GM08714 (cell line): ENCODE results near the gene FBXL19.
A peak's percentile ranks its signal among the peaks of the same experiment; 100 is the strongest.

Experiments used
- H3K4me3 ChIP-seq: fragments of 200-500 bp; sonication (Bioruptor generic); 2 replicates; pipeline ENCODE4 v1.5.1; 2014; ENCODE audit warnings: mild to moderate bottlenecking, low read length, inconsistent platforms
- ZNF274 ChIP-seq: IDR thresholded peaks from 2 replicates; pipeline ENCODE4 v1.6.1; 2012; ENCODE audit warnings: mild to moderate bottlenecking, low read depth, low read length

FBXL19 gene

DNA sequence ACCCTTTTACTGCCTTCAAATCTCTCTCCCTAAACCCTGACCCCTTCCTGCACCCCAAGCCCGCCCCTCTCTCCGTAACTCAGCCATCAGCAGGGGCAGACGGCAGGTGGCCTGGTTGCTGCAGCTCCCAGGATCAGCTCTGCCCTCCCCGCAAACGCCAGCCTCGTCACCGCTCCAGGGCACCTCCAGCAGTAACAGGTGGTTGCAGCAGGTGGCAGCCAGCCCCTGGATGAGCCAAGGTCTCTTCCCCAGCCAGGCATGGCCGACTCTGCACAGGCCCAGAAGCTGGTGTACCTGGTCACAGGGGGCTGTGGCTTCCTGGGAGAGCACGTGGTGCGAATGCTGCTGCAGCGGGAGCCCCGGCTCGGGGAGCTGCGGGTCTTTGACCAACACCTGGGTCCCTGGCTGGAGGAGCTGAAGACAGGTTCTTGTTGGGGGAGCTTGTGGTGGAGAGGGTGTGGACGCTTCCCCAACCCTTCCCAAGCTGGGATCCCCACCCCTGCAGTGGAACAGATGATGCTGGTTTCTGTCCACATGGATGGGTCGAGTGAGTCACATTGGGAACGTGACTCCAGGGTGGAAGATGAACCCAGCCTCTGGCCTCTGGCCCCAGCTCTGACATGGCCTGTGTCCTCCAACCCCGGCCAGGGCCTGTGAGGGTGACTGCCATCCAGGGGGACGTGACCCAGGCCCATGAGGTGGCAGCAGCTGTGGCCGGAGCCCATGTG, 62.2 kb downstream of the FBXL19 start:
- no peak overlapping the region for H3K4me3 ChIP-seq
- TF ChIP-seq ZNF274: no peak

DNA sequence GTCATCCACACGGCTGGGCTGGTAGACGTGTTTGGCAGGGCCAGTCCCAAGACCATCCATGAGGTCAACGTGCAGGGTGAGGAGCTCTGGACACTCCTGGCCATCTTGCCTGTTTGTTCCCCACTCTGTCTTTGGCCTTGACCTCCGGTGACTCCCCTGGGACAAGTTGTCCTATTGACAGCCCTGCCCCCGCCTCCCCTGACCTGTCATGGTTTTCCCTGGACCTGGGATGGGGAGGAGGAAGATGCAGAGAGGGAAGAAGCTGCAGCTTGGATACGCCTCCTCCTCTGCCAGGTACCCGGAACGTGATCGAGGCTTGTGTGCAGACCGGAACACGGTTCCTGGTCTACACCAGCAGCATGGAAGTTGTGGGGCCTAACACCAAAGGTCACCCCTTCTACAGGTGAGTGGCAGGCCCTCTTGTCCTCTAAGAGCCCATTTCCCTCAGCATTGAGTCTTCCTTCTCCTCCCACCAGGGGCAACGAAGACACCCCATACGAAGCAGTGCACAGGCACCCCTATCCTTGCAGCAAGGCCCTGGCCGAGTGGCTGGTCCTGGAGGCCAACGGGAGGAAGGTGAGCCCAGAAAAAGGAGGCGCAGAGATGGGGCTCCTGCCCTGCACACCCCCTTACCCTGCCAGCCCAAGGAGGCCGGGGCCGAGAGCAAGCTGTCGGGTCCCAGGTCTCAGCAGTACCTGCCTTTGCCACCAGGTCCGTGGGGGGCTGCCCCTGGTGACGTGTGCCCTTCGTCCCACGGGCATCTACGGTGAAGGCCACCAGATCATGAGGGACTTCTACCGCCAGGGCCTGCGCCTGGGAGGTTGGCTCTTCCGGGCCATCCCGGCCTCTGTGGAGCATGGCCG, 63.0 kb downstream of the FBXL19 start:
- no peak overlapping the region for H3K4me3 ChIP-seq
- TF ChIP-seq ZNF274: no peak

DNA sequence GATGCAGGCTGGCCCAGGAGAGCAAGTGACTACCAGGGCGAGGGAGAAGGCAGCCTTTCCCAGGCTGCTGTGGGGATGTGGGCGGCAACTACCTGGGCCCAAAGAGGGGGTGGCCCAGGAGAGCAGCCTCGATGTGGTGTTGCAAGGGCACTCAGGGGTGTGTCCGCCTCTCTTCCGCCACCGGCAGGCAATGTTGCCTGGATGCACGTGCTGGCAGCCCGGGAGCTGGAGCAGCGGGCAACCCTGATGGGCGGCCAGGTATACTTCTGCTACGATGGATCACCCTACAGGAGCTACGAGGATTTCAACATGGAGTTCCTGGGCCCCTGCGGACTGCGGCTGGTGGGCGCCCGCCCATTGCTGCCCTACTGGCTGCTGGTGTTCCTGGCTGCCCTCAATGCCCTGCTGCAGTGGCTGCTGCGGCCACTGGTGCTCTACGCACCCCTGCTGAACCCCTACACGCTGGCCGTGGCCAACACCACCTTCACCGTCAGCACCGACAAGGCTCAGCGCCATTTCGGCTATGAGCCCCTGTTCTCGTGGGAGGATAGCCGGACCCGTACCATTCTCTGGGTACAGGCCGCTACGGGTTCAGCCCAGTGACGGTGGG, 64.3 kb downstream of the FBXL19 start:
- TF ChIP-seq ZNF274: no peak
- no peak overlapping the region for H3K4me3 ChIP-seq

DNA sequence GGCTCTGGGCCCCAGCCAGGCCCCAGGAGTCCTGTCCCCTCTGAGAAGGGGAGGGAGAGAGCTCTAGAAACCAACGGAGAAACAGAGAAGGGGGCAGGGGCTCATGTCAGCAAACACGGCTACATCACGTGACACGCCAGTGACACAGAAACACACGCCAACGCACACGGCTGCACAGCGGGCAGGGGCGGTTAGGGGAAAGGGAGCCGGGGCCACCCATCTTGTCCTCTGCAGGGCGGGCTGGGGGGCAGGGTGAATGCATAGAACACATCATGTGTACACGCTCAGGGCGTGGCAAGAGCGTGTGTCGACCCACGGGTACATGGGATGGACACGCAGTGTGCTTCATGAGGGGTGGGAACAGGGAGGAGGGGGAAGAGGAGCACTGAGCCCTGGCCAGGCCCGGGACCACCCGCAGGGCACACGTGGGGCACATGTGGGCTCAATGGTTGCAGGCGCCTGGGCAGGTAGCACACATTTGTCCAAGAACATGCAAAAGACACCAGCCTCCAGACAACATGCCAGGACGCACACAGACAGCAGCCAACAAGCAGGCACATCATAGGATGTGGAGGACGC, 66.2 kb downstream of the FBXL19 start:
- no peak overlapping the region for H3K4me3 ChIP-seq
- TF ChIP-seq ZNF274: no peak

DNA sequence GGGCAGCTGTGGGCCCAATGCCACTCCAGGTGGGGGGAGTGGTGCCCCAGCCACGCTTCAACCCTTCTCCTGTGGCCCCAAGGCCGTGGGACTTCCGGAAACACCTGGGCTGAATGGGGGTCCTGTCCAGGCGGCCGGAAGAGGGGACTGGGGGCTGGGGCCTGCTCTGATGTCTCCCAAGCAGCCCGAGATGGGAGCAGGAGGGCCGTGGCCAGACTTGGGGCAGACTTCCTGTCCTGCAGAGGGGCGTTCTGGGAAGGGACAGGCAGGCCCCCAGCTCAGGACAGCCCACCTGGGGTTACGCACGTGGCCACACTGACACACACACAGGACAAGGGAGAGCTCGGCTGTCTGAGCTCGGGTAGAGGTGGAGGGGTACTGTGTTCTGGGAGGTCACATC, 66.7 kb downstream of the FBXL19 start:
- no peak for TF ChIP-seq ZNF274
- no peak overlapping the region for H3K4me3 ChIP-seq

DNA sequence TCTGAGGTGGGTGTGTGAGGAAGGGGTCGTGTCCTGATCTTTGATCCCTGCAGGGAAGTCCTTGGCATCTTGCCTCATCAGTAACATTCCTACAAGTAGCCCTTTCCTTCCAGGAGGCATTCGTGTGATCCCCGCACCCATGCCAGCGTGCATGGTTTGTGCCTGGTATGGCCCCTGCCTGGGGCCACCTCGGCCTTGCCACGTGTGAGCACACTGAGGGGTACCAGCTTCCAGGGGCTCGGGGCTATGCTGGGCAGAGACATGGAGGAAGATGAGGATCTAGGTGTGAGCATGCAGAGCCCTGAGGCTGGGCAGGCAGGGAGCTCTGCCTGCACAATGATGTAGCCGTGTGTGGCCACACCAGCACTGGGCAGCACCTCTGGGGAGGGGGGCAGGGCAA, 67.7 kb downstream of the FBXL19 start:
- no peak for TF ChIP-seq ZNF274
- H3K4me3 ChIP-seq: no peak overlapping the region

DNA sequence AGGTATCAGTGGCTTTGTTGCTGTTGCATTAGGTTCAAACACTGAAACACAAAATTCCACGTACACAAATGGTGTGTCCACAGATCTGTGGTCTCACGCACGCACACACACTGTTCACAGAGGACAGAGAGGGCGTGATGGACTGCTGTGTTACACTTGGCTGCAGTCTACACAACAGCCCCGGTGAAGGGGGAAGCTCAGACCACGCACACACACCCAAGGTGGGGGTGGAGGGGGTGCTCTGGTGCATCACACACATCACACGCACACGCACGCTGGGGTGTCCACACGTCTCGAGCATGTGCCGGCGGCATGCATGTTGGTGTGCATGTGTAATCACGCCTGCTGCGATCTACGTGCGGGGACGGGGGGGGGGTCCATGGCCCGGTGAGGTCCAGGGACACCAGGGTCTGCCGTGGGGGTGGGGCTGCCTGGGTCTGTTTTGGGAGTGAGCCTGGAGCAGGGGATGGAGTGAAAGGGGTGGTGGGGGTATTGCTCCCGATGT, 69.0 kb downstream of the FBXL19 start:
- H3K4me3 ChIP-seq: no peak overlapping the region
- TF ChIP-seq ZNF274: no peak

DNA sequence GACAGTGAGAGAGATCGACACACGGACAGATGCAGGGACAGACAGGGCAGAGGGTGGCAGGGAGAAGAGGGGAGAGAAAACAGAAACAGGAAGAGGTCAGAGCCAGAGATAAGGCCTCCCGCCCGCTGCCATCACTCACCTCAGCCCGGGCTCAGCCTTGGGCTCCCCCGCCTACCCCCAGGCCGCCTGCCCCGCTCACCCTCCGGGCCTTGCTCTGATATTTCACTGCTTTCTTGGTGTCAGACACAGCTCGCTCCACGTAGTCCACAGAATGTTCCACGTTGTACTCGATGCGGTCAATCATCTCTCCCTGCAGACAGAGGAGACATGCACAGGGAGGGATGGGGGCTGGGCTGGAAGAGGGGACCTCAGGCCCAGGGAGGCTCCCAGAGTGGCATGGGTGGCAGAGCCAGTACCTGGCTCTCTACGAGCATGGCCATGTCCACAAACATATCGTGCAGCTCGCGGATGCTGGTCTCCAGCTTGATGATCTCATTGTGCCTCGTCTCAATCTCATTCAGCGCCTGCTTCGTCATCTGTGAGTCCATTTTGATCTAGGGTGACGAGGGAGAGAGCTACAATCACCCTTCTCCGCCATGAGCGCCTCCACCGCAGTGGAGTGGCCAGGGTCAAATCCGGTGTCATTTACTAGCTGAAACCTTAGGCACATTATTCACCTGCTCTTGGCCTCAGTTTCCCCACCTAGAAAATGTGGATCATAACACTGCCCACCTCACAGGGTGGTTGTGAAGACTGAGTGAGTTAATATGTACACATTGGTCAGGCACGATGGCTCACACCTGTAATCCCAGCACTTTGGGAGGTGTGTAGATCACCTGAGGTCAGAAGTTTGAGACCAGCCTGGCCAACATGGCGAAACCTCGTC, 69.8 kb downstream of the FBXL19 start:
- no peak overlapping the region for H3K4me3 ChIP-seq
- no peak for TF ChIP-seq ZNF274

DNA sequence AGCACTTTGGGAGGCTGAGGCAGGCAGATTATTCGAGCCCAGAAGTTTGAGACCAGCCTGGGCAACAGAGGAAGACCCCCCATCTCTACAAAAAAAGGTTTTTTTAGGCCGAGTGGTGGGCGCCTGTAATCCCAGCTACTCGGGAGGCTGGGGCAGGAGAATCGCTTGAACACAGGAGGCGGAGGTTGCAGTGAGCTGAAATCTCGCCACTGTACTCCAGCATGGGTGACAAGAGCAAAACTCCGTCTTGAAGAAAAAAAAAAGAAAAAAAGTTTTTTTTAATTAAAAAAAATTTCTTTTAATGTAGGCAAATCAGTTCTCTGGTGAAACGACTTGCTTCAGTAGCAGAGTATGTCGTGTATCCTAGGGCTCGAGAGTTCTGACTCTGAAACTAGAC, 72.6 kb downstream of the FBXL19 start:
- no peak overlapping the region for H3K4me3 ChIP-seq
- TF ChIP-seq ZNF274: no peak

DNA sequence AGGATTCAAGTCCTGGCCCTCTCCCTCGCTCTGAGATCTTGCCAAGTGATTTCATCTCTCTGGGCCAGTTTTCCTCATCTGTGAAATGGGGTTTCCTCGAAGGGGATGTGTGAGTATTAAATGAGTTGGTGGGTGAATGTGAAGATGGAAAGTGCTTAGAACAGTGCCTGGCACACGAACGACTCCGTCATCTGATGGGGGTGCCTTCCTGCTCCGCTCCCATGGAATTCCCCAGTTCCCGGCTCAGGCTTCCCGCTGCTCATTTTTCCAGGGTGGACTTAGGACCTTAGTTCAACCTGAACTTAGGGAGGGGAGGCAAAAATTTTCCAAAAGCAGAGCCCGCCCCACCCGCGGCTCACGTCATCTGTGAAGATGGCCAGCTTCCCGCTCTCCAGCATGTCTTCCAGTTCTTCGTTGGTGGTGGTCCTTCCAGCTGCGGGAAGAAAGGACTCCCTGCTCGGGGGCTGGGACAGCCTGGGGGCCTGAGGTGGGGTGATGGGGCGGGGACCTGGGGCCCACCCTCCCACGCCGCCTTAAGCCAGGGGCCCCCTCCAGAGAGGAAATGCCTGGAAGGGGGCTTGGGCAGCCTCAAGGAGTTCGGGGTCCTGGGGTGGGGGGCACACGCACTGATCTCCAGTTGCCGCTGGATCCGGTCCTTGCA, 73.1 kb downstream of the FBXL19 start:
- TF ChIP-seq ZNF274: no peak
- peak overlapping the region; percentile 70 for H3K4me3 ChIP-seq

DNA sequence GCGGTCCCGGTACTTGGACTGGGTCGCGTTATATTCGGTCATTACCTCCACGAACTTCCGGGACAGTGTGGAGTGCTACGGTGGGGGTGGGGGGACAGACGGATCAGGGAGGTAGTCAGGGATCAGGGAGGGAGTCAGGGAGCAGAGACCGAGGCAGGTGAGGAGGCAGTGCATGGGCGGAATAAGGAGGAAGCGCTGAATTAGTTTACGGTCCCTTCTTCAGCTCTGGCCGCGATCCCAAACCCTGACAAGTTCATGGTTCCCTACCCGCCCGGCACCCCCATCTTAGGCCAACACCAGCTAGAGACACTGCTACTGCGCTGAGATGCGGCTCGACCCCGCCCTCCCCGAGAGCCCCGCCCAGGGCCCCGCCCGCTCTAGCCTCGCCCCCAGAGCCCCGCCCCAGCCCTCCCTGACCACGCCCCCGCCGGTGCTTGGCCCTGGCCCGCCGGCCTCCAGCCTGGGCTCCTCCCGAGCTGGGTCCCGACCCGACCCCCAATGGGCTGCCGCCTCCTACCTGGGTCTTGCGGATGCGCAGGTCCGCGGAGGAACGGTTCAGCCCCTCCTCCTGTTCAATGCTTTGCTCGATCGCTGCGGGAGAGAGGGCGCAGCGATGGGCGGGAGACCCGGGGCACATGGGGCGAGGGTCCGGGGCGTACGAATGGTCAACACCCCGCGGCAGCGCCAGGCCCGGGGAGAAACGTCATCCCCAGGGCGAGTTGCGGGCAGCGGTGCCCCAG, 73.8 kb downstream of the FBXL19 start:
- TF ChIP-seq ZNF274: no peak
- peak overlapping the region; percentile 70 for H3K4me3 ChIP-seq
